Lower lobe of right lung (tissue), 2 donors: ENCODE measurements around the gene PFKFB3. TPM values are rescaled to one million over a fixed set of nuclear protein-coding genes. Genes with fewer than 3 reads are reported as not detected.

Experiments used
- ATAC-seq, 2 donors: fragments of 200-7000 bp; cut with Tn5 transposase; one replicate each; pipeline ENCODE4 v1.9.1; 2020 to 2022; ENCODE audit warnings: mild to moderate bottlenecking in 2 of 2, moderate library complexity in 2 of 2
- DNase-seq: peaks from one replicate; pipeline ENCODE4 v3.0.0-alpha.2; 2020
- H3K27ac ChIP-seq: fragments of 200-600 bp; one replicate; pipeline ENCODE4 v1.8.0; 2022
- H3K27me3 ChIP-seq: fragments of 200-600 bp; one replicate; pipeline ENCODE4 v1.8.0; 2022; ENCODE audit warnings: low read depth
- H3K36me3 ChIP-seq: fragments of 200-600 bp; one replicate; pipeline ENCODE4 v1.8.0; 2022; ENCODE audit warnings: mild to moderate bottlenecking
- H3K4me1 ChIP-seq: fragments of 200-600 bp; one replicate; pipeline ENCODE4 v1.8.0; 2022
- H3K4me3 ChIP-seq: fragments of 200-600 bp; one replicate; pipeline ENCODE4 v1.8.0; 2022; ENCODE audit warnings: mild to moderate bottlenecking
- H3K9me3 ChIP-seq: fragments of 200-600 bp; one replicate; pipeline ENCODE4 v1.8.0; 2022
- intact Hi-C: fragments of 100-400 bp; cut with DNase I; formaldehyde crosslinking; loops from one replicate; pipeline ENCODE4 v1.11.0; 2022
- total RNA-seq: library from RNA; stranded (reverse); fragmentation: NEBNext Ultra II Directional; extraction: Animal tissue kit (Norgen Biotek cat#: 25700); gene quantifications from one replicate; pipeline ENCODE4 v1.2.1, GENCODE V29; 2021
- TF ChIP-seq, protein P1 (sequence below): fragments of 200-600 bp; IDR thresholded peaks from one replicate; pipeline ENCODE4 v1.8.0; 2022; ENCODE audit warnings: antibody characterized with exemption, mild to moderate bottlenecking
- donor health status: DM: no; HTN: yes; CAD: no; lungs with severe emphysema.

The PFKFB3 gene
- total RNA-seq, 1 donor from 2014 or later: 78.5 TPM

DNA sequence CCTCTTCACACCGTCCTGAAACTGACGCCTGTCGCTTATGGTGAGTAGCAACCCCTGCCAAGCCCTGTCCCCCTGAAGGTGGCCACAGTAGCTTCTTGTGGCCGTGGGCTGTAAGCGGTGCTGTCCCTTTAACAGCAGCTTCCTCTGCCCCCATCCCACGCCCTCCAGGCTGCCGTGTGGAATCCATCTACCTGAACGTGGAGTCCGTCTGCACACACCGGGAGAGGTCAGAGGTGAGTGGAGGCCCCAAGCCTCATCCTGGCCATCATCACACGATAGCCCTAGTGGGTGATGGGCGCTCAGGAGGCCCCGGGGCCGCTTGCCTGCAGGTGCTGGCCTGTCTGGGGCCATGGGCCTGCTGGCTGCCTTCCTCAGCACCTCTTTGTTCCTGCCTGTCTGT, 21.2 kb downstream of the PFKFB3 start:
- Histone ChIP-seq H3K4me1 (no peaks in the 10 kb centered on the region), H3K27ac (no peak overlapping the region), H3K4me3 (no peak overlapping the region), H3K27me3 (no peaks in the 10 kb centered on the region), H3K36me3 (peaks cover 100% of the 10 kb centered on the region), H3K9me3 (no peaks in the 10 kb centered on the region)
- DNase-seq (no peak), ATAC-seq (no peak)
- intact Hi-C loops: no loop called here
- TF ChIP-seq, protein P1, sequence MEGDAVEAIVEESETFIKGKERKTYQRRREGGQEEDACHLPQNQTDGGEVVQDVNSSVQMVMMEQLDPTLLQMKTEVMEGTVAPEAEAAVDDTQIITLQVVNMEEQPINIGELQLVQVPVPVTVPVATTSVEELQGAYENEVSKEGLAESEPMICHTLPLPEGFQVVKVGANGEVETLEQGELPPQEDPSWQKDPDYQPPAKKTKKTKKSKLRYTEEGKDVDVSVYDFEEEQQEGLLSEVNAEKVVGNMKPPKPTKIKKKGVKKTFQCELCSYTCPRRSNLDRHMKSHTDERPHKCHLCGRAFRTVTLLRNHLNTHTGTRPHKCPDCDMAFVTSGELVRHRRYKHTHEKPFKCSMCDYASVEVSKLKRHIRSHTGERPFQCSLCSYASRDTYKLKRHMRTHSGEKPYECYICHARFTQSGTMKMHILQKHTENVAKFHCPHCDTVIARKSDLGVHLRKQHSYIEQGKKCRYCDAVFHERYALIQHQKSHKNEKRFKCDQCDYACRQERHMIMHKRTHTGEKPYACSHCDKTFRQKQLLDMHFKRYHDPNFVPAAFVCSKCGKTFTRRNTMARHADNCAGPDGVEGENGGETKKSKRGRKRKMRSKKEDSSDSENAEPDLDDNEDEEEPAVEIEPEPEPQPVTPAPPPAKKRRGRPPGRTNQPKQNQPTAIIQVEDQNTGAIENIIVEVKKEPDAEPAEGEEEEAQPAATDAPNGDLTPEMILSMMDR: no peak

DNA sequence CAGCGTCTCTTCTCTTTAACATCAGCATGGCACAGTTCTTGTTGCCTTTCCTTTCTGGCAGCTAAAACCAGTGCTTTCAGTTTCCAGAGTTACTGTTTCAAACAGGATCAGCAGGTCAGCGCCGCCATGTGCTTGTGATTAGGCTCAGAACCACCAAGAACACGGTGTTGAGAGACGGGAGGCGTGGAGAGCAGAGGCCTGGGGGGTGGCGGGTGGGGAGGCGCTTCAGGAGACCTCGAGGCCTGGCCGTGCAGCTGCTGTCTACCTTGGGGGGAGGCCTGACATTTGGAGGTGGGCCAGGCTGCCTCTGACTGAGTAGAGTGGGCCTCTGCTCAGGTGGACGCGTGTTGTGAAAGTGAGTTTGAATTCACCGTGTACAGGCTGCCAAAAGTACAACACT, 22.0 kb downstream of the PFKFB3 start:
- TF ChIP-seq, protein P1: no peak
- intact Hi-C loops: no loop called here
- H3K36me3 ChIP-seq: peaks cover 100% of the 10 kb centered on the region
- no peaks in the 10 kb centered on the region for H3K4me1 ChIP-seq
- H3K27ac ChIP-seq: no peak overlapping the region
- H3K27me3 ChIP-seq: no peaks in the 10 kb centered on the region
- ATAC-seq (no peak), DNase-seq (no peak)
- no peak overlapping the region for H3K4me3 ChIP-seq
- no peaks in the 10 kb centered on the region for H3K9me3 ChIP-seq

GRCh38 chr10:6225263-6225814, 22.6 kb downstream of the PFKFB3 start:
- intact Hi-C loops: no loop called here
- no peaks in the 10 kb centered on the region for H3K4me1 ChIP-seq
- H3K36me3 ChIP-seq: peaks cover 100% of the 10 kb centered on the region
- H3K9me3 ChIP-seq: no peaks in the 10 kb centered on the region
- DNase-seq (peak; percentile 27), ATAC-seq (no peak)
- no peak overlapping the region for H3K4me3 ChIP-seq
- TF ChIP-seq, protein P1: no peak
- no peaks in the 10 kb centered on the region for H3K27me3 ChIP-seq
- no peak overlapping the region for H3K27ac ChIP-seq

DNA sequence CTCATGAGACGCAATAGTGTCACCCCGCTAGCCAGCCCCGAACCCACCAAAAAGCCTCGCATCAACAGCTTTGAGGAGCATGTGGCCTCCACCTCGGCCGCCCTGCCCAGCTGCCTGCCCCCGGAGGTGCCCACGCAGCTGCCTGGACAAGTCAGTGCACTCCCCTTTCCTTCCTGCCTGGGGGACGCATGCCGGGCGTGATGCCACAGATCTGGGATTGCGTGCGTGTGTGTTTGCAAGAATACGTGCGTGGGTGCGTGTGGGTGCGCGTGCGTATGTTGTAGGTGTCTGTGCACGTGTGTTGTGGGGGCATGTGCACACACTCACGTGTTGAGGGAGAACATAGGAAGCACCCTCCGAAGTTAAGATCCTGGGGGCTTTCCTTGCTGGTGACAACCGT, 23.5 kb downstream of the PFKFB3 start:
- H3K9me3 ChIP-seq: no peaks in the 10 kb centered on the region
- H3K36me3 ChIP-seq: peaks cover 100% of the 10 kb centered on the region
- H3K4me3 ChIP-seq: no peak overlapping the region
- DNase-seq: peak; percentile 20
- TF ChIP-seq, protein P1: no peak
- ATAC-seq: no peak
- no peaks in the 10 kb centered on the region for H3K4me1 ChIP-seq
- no peak overlapping the region for H3K27ac ChIP-seq
- intact Hi-C loops: no loop called here
- H3K27me3 ChIP-seq: no peaks in the 10 kb centered on the region

- Histone ChIP-seq H3K4me3 (no peak overlapping the region), H3K4me1 (no peaks in the 10 kb centered on the region), H3K27me3 (no peaks in the 10 kb centered on the region), H3K27ac (no peak overlapping the region), H3K9me3 (no peaks in the 10 kb centered on the region), H3K36me3 (peaks cover 100% of the 10 kb centered on the region)
- DNase-seq (peak; percentile 31), ATAC-seq (no peak)
- intact Hi-C loops: no loop called here
- TF ChIP-seq, protein P1: no peak
Observed at GRCh38 chr10:6227346-6227745, 24.6 kb downstream of the PFKFB3 start.
